NCI-H345 (cell line): ENCODE measurements around the gene KCNV2.
"Not testable (repeated sequence)": the region's sequence is repeated elsewhere in the genome, so short reads cannot be mapped to it uniquely, and the experiment has no call there.

Experiments used
- DNase-seq: peaks from one replicate; lab custom pipeline; 2025; lab: John Stamatoyannopoulos, UW

Gene KCNV2

GRCh38 chr9:2717385-2717784, at the start of gene KCNV2:
Gene KCNV2, plus strand, starts transcription at chr9:2717510. Its CDS starts 230 bp downstream, at chr9:2717740.
- DNase-seq, result no peak

GRCh38 chr9:2673161-2673560, 44.1 kb upstream of the KCNV2 start:
- DNase-seq, result no peak

- no peak for DNase-seq
Observed at GRCh38 chr9:2674141-2674824, 43.0 kb upstream of the KCNV2 start.

- DNase-seq, result no peak
Observed at GRCh38 chr9:2675834-2676233, 41.5 kb upstream of the KCNV2 start.

GRCh38 chr9:2676466-2676865, 40.8 kb upstream of the KCNV2 start:
- peak; percentile 21 for DNase-seq

GRCh38 chr9:2677915-2678889, 39.1 kb upstream of the KCNV2 start:
- DNase-seq, result no peak

GRCh38 chr9:2679011-2679410, 38.3 kb upstream of the KCNV2 start:
- DNase-seq, result no peak

- no peak for DNase-seq
Observed at GRCh38 chr9:2681981-2682380, 35.3 kb upstream of the KCNV2 start.

GRCh38 chr9:2686911-2687310, 30.4 kb upstream of the KCNV2 start:
- DNase-seq, result no peak

- no peak for DNase-seq
Observed at GRCh38 chr9:2688636-2689035, 28.7 kb upstream of the KCNV2 start.

GRCh38 chr9:2691212-2691611, 26.1 kb upstream of the KCNV2 start:
- no peak for DNase-seq

- no peak for DNase-seq
Observed at GRCh38 chr9:2691626-2692025, 25.7 kb upstream of the KCNV2 start.

GRCh38 chr9:2693056-2693455, 24.3 kb upstream of the KCNV2 start:
- DNase-seq, result no peak

GRCh38 chr9:2697492-2697891, 19.8 kb upstream of the KCNV2 start:
- DNase-seq, result no peak

- no peak for DNase-seq
Observed at GRCh38 chr9:2700398-2700797, 16.9 kb upstream of the KCNV2 start.

- no peak for DNase-seq
Observed at GRCh38 chr9:2700909-2701550, 16.3 kb upstream of the KCNV2 start.

GRCh38 chr9:2704504-2704903, 12.8 kb upstream of the KCNV2 start:
- DNase-seq, result no peak

- DNase-seq, result not testable (repeated sequence)
Observed at GRCh38 chr9:2707256-2707655, 10.1 kb upstream of the KCNV2 start.

- DNase-seq, result no peak
Observed at GRCh38 chr9:2709645-2710101, 7.6 kb upstream of the KCNV2 start.

GRCh38 chr9:2711716-2712115, 5.6 kb upstream of the KCNV2 start:
- DNase-seq, result no peak

GRCh38 chr9:2718001-2718697, 839 bp downstream of the KCNV2 start:
- no peak for DNase-seq

- no peak for DNase-seq
Observed at GRCh38 chr9:2718698-2719033, 1.4 kb downstream of the KCNV2 start.
